Measurements from ENCODE around the gene SNAP47.
A peak's percentile ranks its signal among the peaks of the same experiment; 100 is the strongest.

Gene SNAP47

GRCh38 chr1:227712648-227713047 lies 22.6 kb upstream of the SNAP47 start:
- TF ChIP-seq ARNT (IDR thresholded peaks at IDR 0.05), result no peak
- no peak for TF ChIP-seq PKNOX1 (IDR thresholded peaks at IDR 0.05)
- TF ChIP-seq SP1 (IDR thresholded peaks at IDR 0.05), result no peak
- TF ChIP-seq CTBP1 (IDR thresholded peaks at IDR 0.05; ENCODE audit: borderline replicate concordance), result no peak
- no peak for TF ChIP-seq NFRKB (IDR thresholded peaks at IDR 0.05)
- no peak for TF ChIP-seq BHLHE40 (IDR thresholded peaks at IDR 0.05; ENCODE audit: borderline replicate concordance)
- TF ChIP-seq FOXA1 (IDR thresholded peaks at IDR 0.05), result no peak
- TF ChIP-seq ELF4 (IDR thresholded peaks at IDR 0.05), result no peak
- TF ChIP-seq TARDBP (IDR thresholded peaks at IDR 0.05), result no peak
- TF ChIP-seq FOXK2 (IDR thresholded peaks at IDR 0.05), result no peak
- ChIA-PET CTCF (no interaction called here), POLR2A (no interaction called here)
- DNase-seq (ENCODE audit: extremely low spot score), result no peak

GRCh38 chr1:227718932-227719331 lies 16.3 kb upstream of the SNAP47 start:
- CTCF ChIA-PET, result no interaction called here
- no peak for TF ChIP-seq L3MBTL2 (conservative IDR thresholded peaks at IDR 0.05)
- DNase-seq (ENCODE audit: extremely low spot score), result no peak
- POLR2A ChIA-PET, result no interaction called here

- no peak for DNase-seq (ENCODE audit: extremely low spot score)
- POLR2A ChIA-PET, result no interaction called here
- no peak for TF ChIP-seq ARNT (IDR thresholded peaks at IDR 0.05)
- no peak for TF ChIP-seq HDGF (IDR thresholded peaks at IDR 0.05; ENCODE audit: borderline replicate concordance)
- TF ChIP-seq PKNOX1 (IDR thresholded peaks at IDR 0.05), result no peak
- TF ChIP-seq LEF1 (IDR thresholded peaks at IDR 0.05; ENCODE audit: borderline replicate concordance), result no peak
- no peak for TF ChIP-seq SP1 (IDR thresholded peaks at IDR 0.05)
- no peak for TF ChIP-seq L3MBTL2 (conservative IDR thresholded peaks at IDR 0.05)
- TF ChIP-seq ELF4 (IDR thresholded peaks at IDR 0.05), result no peak
- TF ChIP-seq FOXM1 (IDR thresholded peaks at IDR 0.05; ENCODE audit: borderline replicate concordance), result no peak
- TF ChIP-seq NFRKB (IDR thresholded peaks at IDR 0.05), result no peak
- no peak for TF ChIP-seq ZNF384 (IDR thresholded peaks at IDR 0.05)
- TF ChIP-seq CTBP1 (IDR thresholded peaks at IDR 0.05; ENCODE audit: borderline replicate concordance), result no peak
- TF ChIP-seq BHLHE40 (IDR thresholded peaks at IDR 0.05; ENCODE audit: borderline replicate concordance), result no peak
- no peak for TF ChIP-seq FOXK2 (IDR thresholded peaks at IDR 0.05)
- TF ChIP-seq FOXA1 (IDR thresholded peaks at IDR 0.05), result no peak
- TF ChIP-seq SUZ12 (IDR thresholded peaks at IDR 0.05), result no peak
- no peak for TF ChIP-seq TARDBP (IDR thresholded peaks at IDR 0.05)
- CTCF ChIA-PET, result no interaction called here
These were observed 11.8 kb upstream of the SNAP47 start for GRCh38 chr1:227723474-227723873.

GRCh38 chr1:227725046-227725445 lies 10.2 kb upstream of the SNAP47 start:
- ChIA-PET CTCF (no interaction called here), POLR2A (no interaction called here)
- TF ChIP-seq PKNOX1 (IDR thresholded peaks at IDR 0.05) (no peak), CTBP1 (IDR thresholded peaks at IDR 0.05; ENCODE audit: borderline replicate concordance) (no peak), BHLHE40 (IDR thresholded peaks at IDR 0.05; ENCODE audit: borderline replicate concordance) (no peak), NFRKB (IDR thresholded peaks at IDR 0.05) (no peak), ZNF384 (IDR thresholded peaks at IDR 0.05) (no peak)
- DNase-seq (ENCODE audit: extremely low spot score), result no peak

GRCh38 chr1:227726318-227726717 lies 8.9 kb upstream of the SNAP47 start:
- TF ChIP-seq LEF1 (IDR thresholded peaks at IDR 0.05; ENCODE audit: borderline replicate concordance) (no peak), L3MBTL2 (conservative IDR thresholded peaks at IDR 0.05) (no peak), ZNF384 (IDR thresholded peaks at IDR 0.05) (0 out of 2 replicates have a peak, but pooled peaks have one; percentile 3)
- ChIA-PET POLR2A (no interaction called here), CTCF (no interaction called here)
- no peak for DNase-seq (ENCODE audit: extremely low spot score)

- CTCF ChIA-PET, result no interaction called here
- TF ChIP-seq CTBP1 (IDR thresholded peaks at IDR 0.05; ENCODE audit: borderline replicate concordance), result no peak
- TF ChIP-seq SUZ12 (IDR thresholded peaks at IDR 0.05), result no peak
- TF ChIP-seq FOXM1 (IDR thresholded peaks at IDR 0.05; ENCODE audit: borderline replicate concordance), result no peak
- TF ChIP-seq LEF1 (IDR thresholded peaks at IDR 0.05; ENCODE audit: borderline replicate concordance), result no peak
- no peak for TF ChIP-seq FOXK2 (IDR thresholded peaks at IDR 0.05)
- TF ChIP-seq L3MBTL2 (conservative IDR thresholded peaks at IDR 0.05), result no peak
- no peak for DNase-seq (ENCODE audit: extremely low spot score)
- POLR2A ChIA-PET, result no interaction called here
These were observed 8.2 kb upstream of the SNAP47 start for GRCh38 chr1:227726924-227727599.

GRCh38 chr1:227728059-227728891 lies 7.0 kb upstream of the SNAP47 start:
- DNase-seq (ENCODE audit: extremely low spot score), result peak; percentile 90
- ChIA-PET CTCF (no interaction called here), POLR2A (no interaction called here)
- peak; percentile 96 for TF ChIP-seq L3MBTL2 (conservative IDR thresholded peaks at IDR 0.05)
- no peak for TF ChIP-seq ZNF384 (IDR thresholded peaks at IDR 0.05)

All from HEK293T (cell line).